ENCODE measurements around the gene AGBL1.

The AGBL1 gene

DNA sequence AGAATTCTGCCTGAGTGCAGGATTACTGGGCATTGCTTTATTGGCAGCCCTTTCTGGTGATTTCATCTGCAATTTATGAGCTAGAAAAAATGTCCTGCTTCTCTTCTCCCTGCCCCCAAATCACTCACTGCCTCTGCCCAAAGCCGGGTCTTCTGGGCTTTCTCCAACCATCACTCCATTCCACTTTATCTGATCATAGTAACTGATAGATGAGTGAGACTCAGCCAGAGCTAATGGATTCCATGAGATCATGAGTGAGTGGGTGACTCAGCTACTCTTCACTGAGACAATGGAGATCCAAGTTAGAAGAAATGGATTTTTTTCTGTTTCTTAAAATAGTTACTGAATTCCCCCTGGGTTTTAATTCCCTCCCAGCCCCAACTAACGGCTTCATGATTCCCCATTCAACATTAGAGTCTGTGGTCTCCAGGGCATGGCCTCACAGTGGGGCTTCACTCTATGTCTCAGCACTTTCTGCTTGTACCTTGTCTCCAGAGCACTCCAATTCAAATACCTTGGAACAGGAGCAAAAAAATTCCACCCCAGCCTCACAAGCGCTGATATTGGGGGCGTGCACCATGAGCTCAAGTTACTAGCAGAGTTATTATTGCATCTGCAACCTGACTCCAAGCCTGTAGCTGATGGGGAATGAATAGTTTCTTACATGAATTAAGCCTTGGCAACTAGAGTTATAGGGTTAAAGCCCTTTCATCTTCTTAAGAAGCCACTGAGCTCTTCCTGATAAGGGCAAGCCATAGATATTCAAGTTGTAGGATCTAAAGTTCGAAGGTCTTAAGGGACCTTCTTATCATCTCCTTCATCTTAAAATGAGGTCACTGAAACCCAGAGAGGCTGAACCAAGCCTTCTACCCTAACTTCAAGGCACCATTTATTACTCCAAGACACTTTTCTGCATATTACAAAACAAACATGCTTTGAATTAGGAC is 85.9 kb downstream of the AGBL1 start:
- DNase-seq: no peak

DNA sequence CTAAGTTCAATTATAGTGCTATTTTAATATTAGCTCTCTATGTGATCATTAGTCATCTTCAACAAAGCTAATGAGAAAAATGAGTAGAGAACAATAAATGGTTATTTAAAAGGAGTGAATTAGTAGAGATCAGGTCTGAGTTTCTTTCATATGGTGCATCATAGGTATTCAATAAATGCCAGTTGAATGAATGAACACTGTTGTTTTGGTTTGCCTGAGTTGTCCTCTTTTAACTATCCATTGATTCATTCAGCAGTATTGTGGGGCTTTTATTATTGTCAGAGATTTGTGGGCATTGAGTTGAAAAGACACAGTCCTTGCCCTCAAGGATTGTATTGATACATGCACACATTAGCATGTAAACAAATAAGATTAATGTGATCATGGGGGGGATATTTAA is 88.2 kb downstream of the AGBL1 start:
- DNase-seq: no peak

DNA sequence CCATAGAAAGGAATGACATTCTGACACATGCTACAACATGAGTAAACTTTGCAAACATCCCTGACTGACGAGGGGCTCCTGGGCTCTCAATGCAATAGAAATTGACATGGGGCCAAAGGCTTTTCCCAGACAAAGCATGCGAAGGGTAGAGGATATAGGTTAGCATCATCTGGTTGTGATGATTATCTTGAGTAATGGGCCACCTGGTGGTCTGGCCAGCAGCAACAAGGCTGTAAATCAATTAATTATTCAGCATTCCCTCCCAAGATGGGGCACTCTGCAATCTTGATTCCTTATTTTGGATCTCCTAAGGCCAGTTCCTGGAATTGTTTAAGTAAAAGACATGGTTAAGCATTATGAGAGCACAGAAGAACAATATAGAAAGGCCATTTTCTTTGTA is 99.2 kb downstream of the AGBL1 start:
- no peak for DNase-seq

DNA sequence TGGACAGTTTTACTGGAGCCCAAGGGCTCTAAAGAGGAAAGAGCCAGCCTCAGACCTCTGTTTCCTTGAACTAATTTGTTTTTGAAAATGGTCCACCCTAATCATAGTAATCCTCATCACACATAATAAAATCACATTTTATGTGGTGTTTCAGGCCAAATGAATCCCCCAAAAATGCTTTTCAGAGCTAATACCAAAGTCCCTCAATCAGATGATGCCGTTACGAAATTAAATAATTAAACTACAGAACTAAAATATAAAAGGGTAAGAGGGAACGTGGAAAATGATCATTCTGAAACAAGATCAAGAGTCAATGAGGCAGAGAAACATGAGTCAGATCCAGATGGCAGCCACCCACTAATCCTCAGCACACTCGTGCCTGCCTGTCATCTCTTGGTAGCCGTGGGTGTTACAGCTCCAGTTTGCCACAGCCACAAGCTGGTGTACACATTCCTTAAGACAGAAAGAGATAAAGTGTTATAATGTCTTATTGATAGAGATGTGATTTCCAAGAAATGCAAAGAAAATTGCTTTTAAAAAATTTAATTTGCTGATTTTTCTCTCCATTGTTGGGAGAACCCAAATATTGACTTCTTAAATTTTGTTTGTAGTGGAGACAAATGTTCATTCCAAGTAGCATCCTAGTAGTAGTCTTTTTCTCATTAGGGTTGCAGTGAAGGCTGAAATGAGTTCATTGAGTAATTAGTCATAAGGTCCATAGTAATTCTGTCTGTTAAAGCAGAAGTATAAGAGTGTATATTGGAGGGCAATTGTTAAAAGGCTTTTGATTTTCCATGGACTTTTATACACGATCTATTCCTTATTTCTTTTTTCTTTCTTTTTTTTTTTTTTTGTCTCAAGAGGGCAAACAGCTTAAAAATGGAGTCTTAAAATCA is 104.2 kb downstream of the AGBL1 start:
- no peak for DNase-seq

DNA sequence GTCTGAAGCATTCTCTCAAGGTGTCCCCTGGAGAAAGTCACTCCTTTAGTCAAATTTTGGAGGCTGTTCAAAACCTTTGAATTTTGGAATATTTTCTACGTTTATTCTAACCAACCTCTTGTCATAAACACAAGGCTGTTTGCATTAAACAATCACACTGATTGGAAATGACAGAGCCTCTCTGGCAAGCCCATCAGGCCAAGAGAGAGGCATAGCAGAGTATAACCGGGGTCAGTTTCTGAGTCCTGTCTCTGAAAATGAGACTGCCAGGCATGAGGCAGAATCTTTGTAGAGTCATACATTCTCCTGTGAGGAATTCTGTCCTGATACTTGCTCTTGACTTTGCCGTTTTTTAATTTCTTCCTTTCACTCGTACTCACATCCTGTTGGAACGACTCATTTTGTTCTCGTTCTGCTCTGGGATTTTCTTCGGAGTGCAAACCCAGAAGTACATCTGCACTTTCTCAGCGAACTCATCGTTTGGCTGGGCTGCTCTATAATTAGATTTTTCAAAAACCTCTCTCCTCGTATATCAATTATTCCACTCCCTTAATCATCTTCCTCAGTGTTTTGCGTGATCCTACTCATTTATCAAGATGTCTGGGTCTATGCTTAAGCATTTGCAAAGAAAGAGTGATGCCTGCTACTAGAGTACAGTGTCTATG is 114.2 kb downstream of the AGBL1 start:
- DNase-seq: no peak

DNA sequence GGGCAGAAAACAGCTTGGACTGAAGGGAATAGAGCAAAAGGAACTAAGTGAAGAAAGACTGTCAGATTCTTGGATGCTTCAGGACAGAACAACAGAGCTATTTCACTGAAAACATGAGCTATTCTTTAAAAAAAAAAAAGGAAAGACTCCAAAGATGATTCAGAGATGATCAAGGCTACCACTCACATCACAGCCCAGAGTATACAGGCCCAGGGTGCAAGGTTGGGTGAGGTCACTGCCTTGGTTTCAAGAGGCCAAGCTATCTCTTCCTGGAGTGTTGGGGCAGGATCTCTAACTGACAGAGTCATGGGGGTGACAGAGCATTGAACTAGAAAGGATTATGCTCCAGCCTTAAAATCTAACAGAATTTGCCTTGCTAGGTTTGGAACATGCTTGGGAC is 118.1 kb downstream of the AGBL1 start:
- no peak for DNase-seq

DNA sequence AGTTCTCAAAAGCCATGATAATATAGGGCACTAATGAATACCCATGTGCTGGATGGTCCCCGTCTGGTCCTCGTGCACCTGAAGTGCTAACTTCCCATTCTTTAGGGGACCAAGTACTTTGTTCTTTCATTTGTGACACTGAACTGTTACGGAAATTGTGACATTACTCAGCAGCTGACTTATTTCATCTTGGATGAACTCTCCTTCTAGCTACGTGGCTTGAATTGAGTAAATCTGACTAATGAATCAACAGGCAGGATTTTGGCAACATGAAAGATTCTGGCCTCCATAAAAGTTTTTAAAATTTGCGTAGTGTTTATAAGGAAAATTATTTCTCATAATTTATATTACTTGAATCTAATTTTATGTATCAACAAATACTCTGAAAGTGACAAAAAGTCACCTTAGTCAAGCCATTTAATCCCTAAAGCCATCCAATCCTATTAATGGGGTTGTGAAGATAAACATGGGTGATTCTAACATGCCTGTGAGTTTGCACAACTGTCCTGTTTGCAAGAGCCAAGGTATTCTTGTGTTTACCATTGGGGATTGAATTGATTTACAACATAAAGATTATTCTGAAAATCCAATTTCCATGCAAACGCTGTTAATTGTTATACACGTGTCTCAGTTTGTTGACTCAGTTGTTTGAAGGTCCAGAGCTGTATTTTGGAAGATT is 119.9 kb downstream of the AGBL1 start:
- no peak for DNase-seq

DNA sequence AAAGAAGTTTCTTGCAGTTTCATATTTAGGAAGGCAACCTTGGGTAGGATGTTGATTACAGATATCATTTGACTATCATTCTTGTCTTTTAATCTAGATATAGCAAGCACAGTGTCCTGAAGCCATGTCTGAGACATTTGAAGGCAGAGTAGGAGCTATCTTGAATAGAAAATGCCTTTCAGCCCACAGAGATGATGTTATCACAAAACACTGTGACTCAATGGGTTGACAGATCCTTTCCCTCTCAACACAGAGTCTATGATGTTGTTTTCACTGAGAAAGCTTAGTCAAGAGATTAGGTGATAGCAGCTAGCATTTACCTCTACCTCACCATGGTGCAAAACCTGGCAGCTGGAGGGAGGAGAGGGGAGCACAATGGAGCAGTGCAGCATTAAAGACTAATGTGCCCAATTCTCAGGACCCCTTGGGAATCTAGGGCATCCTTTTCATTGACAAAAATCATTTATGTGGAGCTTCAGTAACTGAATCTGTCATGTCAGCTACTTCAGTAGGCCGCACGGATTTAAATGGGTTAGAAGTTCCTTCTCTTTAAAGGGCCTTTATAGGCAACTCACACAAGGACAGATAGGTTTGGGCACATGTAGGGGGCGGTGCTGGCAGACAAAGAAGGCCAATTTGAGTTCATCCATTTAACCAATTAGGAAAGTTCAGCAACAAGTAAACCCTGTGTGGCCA is 121.8 kb downstream of the AGBL1 start:
- no peak for DNase-seq

DNA sequence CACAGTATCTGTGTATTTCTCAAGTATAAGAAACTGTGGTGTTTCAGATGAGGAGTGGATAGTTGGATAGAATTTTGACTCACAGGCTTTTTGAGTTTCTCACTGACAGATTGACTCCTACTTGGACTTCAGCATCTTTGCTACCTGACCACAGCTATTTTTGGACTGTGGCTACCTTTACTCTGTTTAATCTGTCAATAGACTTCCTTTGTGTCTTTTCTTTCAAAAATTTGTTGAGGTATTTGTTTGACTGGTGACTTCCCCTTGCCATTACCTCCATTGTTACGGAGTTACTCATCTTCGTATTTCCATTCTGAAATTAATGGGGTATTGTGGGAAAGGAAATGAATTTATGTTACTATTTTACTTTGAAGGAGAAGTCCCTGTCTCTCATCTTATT is 123.8 kb downstream of the AGBL1 start:
- DNase-seq: no peak

DNA sequence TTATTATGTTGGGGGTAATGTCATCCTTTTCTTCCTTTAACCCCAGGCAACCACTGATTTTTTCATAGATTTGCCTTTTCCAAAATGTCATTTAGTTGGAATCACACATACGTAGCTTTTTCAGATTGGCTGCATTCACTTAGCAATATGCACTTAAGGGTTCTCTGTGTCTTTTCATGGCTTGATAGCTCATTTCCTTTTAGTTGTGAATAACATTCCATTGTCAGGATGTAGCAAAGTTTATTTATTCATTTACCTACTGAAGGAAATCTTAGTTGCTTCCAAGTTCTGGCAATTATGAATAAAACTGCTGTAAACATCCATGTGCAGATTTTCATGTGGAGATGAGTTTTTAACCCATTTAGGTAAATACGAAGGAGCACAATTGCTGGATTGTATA is 125.4 kb downstream of the AGBL1 start:
- DNase-seq: no peak

DNA sequence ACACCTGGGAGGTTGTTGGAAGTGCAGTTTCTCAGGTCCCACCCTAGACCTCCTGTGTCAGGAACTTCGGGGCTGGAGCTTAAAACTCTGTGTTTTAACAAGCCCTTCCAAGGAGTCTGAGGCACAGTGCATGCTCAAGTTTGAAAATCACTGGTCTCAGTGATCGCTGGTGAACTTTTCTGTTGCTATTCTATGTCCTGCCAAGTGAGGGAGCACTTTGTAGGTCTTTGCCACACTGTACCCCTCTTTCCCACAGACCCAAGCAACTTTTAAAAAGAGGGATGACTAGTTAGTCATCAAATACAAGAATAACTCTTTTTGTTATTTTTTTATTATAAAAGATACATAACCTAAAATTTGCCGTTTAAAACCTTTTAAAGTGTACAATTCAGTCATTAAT is 133.7 kb downstream of the AGBL1 start:
- DNase-seq: no peak

DNA sequence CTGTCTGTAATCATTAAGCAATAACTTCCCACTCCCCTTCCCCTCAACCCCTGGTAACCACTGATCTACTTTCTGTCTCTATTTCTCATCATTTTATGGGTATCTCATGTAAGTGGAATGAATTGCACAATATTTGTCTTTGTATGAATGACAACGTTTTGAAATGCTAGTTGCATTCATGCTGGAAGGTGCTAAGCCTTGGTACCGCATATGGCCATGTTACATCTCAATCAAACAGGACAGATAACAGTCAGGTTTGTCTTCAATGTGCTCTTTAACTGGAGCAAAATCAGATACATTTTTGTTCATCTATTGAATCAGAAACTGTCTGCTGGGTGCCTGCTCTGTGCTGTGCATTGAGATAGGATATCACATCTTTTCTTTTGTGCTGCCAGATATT is 134.2 kb downstream of the AGBL1 start:
- no peak for DNase-seq

DNA sequence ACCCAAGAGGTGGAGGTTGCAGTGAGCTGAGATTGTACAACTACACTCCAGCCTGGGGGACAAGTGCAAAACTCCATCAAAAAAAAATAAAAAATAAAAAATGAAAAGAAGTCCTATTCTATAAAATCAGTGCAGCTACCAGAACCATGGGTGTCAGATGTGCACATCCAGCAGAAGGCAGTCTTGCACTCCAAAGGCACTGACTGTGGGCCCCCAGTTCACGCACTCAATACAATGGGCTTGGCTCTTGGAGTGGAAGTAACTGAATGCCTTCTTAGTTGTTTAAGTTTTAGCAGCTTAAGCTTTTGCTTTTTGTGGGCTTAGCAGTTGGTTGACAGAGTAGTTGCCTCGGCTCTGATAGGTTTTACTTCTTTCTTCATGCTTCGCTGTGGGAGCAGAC is 141.4 kb downstream of the AGBL1 start:
- DNase-seq: no peak

DNA sequence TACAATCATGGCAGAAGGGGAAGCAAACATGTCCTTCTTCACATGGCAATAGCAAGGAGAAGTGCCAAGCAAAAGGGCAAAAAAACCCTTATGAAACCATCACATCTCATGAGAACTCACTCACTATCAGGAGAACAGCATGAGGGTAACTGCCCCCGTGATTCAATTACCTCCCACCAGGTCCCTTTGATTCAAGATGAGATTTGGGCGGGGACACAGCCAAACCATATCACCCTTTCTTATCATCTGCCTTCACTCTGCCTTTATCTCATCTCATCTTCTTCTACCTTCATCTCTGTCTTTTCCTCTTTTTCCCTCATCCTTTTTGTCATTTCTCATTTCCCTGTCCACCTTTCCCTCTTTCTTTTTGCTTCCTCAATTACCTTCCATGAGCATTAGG is 149.6 kb downstream of the AGBL1 start:
- no peak for DNase-seq

DNA sequence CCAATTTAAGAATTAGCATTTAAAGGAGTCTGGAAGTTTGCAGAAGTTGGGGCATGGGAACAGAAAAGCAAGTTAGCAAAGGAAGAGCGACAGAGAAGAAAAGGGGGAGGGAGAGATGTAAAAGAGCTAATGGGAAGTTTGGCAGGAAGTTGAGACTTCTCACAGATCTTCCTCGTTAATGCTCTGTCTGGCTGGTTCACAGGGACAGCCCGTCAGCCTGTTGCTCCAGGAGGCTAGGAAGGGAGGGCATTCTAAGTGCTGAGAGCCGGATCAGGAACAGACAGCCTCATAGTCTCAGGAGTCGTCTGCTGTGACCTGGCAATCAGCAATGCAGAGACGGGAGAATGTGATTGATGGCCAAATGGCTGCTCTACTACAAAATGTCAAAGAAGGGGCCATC is 150.3 kb downstream of the AGBL1 start:
- DNase-seq: no peak

DNA sequence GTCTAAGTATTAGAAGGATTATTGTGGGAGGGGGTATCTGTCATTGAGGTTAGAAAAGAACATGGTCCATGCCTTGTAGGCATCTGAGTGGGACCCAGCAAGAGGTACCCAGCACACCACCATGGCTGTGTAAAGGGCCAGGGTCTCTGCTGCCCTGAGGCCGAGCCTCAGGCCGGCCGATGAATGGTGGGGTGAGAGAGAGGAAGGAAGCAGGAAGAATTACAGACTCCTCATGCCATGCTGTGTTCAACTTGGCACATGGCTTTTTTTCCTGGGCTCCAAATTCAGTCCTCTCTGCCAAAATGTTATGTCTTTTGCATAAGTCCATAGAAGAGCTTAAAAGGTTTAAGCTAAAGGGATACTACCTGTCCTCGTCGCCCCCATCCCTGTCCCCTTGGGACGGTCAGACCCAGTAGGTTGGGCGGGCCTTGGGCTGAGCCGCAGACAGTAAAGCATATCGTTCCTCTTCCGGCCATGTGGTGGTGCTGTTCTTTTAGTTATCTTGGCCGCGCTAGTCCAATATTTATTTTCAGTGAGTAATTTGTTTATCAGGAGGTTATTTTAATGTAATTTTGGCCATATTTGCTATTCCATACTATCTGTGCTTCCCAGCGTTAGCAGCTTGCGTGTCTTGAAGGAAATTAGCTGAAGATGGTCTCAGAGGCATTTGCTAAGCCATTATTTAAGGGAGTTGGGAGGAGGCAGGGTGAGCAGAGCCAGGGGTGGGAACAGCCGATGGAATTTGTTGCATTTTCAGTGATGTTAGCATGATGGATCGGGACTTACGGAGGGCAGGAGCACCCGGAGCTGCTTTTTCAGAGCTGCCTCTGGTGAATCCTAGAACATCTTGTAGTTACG is 152.4 kb downstream of the AGBL1 start:
- peak; percentile 30 for DNase-seq

DNA sequence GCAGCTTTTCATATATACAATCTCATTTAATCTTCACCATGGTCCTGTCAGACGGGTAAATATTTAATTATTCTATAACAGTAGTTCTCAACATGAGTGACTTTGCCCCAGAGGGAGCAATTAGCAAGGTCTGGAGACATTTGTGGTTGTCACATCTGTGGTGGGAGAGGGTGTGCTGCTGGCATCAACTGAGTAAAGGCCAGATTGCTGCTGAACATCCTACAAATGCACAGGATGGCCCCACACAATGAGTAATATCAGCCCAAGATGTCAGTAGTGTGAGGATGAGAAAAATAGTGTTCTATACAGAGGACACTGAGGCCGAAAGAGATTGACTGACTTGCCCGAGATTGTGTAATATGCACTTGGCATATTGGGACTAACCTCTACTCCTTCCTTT is 156.0 kb downstream of the AGBL1 start:
- DNase-seq: no peak

DNA sequence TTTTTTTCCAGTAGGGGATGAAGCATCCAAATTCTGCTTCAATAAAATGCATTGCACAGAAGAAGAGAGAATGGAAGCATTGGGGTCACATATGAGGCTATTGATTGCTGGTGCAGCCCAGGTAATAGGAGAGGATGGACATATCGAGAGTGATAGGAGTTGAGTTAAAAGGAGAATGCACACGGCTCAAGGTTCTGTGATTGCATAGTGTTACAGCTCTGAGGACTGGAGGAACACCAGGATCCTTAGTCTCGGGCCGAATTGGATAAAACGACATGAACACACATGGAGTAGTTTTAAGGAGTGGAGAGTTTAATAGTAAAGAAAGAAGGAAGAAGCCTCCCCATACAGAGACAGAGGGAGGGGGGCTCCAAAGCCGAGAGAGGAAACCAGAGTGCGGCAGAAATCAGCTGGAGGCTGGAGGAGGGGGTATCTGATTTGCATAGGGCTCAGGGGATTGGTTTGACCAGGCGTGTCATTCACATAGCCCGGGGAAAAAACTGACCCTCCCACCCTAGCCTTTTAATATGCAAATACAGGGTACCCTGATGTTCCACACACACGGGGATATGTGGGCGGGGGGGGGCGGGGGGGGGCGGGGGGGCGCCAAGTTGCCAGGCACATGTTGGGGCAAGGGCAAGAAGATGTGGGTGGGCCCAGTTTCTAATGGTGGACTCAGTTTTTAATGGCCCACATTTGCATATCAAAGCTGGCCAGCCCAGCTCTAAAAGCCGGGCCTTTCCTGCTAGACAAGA is 156.9 kb downstream of the AGBL1 start:
- no peak for DNase-seq

DNA sequence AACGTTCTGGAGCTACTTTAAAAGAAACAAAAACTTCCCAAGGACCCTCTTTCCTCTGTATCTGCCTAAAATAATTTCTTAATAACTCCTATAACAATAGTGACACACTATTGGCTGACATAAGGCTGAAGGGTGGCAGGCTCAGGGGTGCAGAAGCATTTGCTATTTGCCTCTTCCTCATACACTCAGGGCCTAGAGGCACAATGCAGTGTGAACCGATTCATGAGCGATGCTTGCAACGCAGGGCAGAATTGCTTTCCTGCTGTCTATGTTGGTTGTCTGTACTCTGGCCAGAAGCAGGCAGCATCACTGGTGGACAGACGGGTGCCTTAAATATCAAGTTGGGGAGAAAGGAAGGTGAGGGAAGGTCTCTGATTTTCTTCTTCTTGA is 157.4 kb downstream of the AGBL1 start:
- no peak for DNase-seq

DNA sequence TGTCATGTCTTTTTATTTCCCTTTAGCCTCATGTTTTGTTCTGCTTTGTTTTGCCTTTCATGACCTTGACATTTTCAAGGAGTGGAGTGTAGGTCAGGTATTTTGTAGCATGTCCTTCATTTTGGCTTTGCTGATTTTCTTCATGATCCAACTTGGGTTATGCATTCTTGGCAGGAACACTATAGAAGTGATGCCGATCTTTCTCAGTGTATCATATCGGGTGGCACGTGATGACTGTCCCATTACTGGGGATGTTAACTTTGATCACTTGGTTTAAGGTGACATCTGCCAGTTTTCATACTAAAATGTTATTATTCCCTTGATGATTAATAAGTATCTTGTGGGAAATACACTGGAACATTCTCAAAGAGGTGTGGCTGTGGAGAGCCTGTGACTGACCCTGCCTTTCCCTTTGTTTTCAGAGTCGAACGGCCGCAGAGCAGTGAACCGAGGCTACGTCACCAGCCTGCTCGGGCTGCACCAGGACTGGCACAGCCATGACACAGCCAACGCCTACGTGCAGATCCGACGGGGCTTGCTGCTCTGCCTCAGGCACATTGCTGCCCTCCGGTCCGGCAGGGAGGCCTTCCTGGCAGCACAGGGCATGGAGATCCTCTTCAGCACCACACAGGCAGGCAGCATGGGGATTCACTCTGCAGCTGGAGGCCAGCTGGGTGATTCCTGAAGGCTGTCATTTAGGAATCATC is 167.7 kb downstream of the AGBL1 start:
- DNase-seq: no peak
